HG03342 (cell line): Measurements from ENCODE around the gene APIP.

Source experiments
- ATAC-seq: cut with Tn5 transposase; IDR thresholded peaks from one replicate; pipeline ENCODE4 v1.9.1; 2021; ENCODE audit warnings: mild to moderate bottlenecking, moderate library complexity; ENCODE audit not compliant: unreplicated experiment

APIP gene

DNA sequence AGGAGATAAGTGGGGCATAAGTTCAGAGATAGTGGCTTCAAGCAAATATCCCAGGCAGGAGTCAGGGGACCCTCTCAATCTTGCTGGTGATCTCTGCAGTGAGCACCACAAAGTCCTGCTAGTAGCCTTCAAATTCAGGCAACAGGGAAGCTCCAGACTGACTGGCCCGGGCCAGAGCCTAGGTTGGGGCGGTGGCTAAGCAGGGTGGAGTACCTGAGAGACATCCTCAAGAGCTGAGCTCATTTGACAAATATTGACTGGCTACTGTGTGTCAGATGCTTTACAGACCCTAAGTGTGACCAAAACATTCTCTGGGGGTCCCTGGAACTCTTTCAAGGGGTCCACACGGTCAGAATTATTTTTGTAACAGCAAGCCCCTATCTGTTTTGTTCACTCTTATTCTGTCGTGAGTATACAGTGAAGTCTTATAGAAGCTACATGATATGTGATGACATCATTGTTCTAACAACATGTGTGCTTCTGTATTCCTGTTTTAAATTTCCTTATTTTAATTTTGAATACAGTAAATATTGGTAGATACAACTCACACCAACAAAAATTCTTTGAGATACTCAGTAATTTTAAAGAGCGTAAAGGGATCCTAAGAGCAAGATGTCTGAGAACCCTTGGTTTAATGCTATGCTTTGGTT, 71.6 kb downstream of the APIP start:
- ATAC-seq: no peak

DNA sequence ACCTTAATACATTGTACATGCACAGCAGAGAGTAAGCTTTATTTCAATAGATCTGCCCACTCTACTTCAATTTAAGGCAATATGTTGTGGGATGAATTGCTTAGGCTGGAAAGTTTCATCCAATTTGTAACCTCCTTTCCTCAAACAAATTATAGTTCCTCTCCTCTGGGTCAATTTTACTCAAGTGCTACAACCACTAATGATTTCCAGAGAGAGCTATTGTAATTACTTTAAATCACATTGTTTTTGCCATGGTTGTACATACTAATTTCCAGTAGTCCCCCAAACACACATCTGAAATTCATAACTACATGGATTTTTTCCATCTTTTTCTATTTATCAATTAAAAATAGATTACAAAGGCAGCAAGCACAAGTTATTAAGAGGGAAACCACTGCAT, 72.9 kb downstream of the APIP start:
- no peak for ATAC-seq

DNA sequence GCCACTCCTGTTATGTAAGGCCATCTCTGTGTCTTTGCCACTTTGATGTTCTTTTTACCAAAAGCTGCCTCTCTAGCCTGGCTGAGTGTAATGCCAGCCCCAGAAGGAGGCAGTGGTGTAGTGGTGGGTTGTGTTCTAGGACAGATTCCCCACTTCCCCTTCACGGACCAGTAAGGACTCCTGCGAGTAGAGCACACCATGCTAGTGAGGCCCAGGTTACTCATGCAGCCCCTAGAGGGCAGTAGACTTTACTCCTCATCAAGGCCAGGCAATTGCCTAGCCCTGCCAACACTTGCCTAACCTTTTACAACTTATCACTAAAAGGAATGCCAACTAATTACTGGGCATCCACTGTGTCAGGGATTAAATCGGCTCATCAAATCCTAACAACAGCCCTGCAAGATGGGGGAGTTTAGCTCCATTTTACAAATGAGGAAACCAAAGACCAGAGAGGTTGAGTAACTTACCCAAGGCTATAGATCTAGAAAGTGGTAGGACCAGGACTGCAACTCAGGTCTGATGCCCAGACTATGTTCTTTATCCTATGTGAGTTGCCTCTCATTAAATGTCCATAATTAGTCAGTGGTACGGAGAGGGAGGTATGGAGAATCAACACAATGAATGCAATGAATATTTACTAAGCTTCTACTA, 75.3 kb downstream of the APIP start:
- peak; percentile 82 for ATAC-seq

DNA sequence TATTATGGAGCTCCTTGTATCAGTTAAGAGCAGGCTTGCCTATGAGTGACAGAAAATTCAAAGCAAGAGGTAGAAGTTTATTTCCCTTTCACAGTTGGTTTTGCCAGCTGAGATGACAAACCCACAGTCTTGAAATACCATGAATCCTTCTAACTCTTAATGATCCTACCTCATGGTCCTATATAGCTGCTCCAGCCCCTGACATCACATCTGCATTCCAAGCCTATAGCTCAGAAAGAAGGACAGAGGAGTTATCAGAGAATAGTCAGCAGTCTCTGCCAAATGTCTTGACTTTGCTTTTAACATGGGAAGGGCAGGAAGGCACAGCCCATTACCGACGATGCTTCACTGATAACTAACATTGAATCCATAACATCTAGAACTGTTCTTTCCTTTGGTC, 76.2 kb downstream of the APIP start:
- ATAC-seq: no peak

DNA sequence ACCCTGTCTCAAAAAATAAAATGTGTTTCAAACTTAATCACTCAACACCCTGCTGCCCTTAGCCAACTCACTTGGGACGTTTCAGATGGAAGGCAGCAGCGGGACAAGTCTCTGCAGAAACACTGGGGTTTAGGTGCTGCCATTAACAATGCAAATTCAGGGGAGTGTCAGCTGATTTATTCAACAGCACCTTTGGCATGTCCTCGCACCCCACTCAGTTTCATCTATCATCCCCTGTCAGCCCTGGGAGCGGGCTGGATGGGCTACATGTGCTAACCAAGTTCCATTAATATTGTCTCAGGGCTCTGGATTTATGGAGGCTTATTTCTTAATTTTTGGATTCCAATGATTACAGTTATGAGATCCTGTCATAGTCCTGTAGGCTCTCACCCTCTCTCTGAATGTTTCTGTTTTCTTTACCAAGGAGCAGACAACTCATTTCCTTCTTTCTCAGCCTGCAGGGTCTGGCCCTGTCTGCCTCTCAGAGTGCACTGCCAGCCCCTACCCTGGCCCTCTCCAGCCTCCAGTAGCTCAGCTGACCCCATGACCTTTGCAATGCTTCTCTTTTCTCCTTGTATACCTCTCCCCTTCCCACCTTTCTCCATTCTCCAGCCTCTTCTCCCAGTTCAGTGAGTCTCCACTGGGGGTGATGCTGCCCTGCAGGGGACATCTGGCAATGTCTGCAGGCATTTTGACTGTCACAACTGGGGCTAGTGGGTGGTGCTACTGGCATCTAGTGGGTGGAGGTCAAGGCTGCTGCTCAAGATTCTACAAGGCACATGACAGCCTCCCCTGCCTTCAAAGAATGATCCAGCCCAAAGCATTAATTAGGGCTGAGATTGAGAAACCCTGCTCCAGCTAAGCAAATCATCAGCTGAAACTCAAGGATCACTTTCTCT, 79.0 kb downstream of the APIP start:
- no peak for ATAC-seq

DNA sequence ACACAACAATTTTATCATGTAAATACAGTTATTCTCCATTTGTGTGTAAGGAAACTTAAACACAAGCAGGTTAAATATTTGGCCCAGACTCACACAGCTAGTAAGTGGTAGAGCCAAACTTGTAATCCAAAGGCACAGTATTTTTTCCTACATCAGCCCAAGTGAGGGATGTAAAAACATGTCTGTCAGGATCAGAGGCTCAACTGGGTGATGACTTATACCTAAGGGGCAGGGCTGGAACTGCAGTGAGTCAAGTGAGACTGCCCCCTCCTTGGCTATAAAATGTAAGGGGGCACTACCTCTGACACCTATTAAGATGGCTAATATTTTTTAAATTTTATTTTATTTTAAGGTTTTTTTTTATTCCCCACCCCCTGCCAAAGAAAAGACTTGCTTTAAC, 82.6 kb downstream of the APIP start:
- ATAC-seq: no peak
